Suprapubic skin (tissue), 4 donors: Measurements from ENCODE around the gene FRMPD4.

Experiments used
- EP300 ChIP-seq: sonication (generic); formaldehyde crosslinking; IDR thresholded peaks from one replicate; pipeline ENCODE4 v1.6.1; 2017; ENCODE audit warnings: antibody characterized with exemption
- POLR2A ChIP-seq, 2 donors: fragments of 450-650 bp; IDR thresholded peaks; one replicate each; pipeline ENCODE4 v1.6.1; 2017; ENCODE audit warnings: antibody characterized with exemption in 2 of 2, mild to moderate bottlenecking in 2 of 2, moderate library complexity in 2 of 2
- POLR2AphosphoS5 ChIP-seq, 3 donors: sonication (generic); formaldehyde crosslinking; IDR thresholded peaks; one replicate each; pipeline ENCODE4 v1.6.1; 2017; ENCODE audit warnings: antibody characterized with exemption in 3 of 3
- TF ChIP-seq, protein P1 (sequence below), 2 donors: fragments of 200-600 bp in 1 of 2; fragments of 450-650 bp in 1 of 2; sonication (generic) in 1 of 2; IDR thresholded peaks; one replicate each; pipeline ENCODE4 v1.5.1; 2016 to 2019; ENCODE audit warnings: antibody characterized with exemption in 2 of 2, mild to moderate bottlenecking in 1 of 2, moderate library complexity in 1 of 2

DNA sequence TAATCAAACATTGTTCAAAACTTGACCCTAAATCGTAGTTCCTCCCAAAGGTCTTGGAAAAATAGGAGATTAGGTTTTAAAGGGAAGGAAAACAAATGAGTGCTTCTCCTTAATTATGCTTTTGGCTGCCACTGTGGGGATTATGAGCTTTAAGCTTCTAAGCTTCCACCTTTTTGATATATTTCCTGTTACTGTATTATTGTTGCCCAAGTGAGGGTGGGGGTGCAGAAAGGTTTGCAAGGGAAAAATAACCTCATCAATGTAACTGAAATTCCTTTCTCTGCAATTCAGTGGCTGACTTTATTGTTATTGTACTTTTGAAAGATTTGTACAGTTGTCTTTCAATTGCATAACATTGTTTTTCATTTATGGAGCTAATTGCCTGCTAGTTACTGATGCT, 285.1 kb downstream of the FRMPD4 start:
- TF ChIP-seq, protein P1, sequence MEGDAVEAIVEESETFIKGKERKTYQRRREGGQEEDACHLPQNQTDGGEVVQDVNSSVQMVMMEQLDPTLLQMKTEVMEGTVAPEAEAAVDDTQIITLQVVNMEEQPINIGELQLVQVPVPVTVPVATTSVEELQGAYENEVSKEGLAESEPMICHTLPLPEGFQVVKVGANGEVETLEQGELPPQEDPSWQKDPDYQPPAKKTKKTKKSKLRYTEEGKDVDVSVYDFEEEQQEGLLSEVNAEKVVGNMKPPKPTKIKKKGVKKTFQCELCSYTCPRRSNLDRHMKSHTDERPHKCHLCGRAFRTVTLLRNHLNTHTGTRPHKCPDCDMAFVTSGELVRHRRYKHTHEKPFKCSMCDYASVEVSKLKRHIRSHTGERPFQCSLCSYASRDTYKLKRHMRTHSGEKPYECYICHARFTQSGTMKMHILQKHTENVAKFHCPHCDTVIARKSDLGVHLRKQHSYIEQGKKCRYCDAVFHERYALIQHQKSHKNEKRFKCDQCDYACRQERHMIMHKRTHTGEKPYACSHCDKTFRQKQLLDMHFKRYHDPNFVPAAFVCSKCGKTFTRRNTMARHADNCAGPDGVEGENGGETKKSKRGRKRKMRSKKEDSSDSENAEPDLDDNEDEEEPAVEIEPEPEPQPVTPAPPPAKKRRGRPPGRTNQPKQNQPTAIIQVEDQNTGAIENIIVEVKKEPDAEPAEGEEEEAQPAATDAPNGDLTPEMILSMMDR (IDR thresholded peaks at IDR 0.05), result no peak
- TF ChIP-seq EP300 (no peak), POLR2AphosphoS5 (IDR thresholded peaks at IDR 0.05) (no peak), POLR2A (IDR thresholded peaks at IDR 0.05) (no peak)
